Ascending aorta (tissue), 2 donors: ENCODE data around the gene RFX3. TPM values are rescaled to one million over a fixed set of nuclear protein-coding genes. Genes with fewer than 3 reads are reported as not detected.

Experiments used
- DNase-seq, 2 donors: peaks; one replicate each; pipeline ENCODE4 v3.0.0-alpha.2; 2019; ENCODE audit warnings: low spot score in 2 of 2
- H3K27ac ChIP-seq, 2 donors: fragments of 200-600 bp; sonication (generic); one replicate each; pipeline ENCODE4 v1.5.1; 2016 to 2017; ENCODE audit warnings: mild to moderate bottlenecking in 1 of 2
- H3K27me3 ChIP-seq: fragments of 200-600 bp; sonication (generic); one replicate; pipeline ENCODE4 v1.5.1; 2017
- H3K36me3 ChIP-seq, 2 donors: fragments of 200-600 bp; sonication (generic); one replicate each; pipeline ENCODE4 v1.5.1; 2016
- H3K4me1 ChIP-seq, 2 donors: fragments of 200-600 bp; sonication (generic); one replicate each; pipeline ENCODE4 v1.5.1; 2016 to 2017; ENCODE audit warnings: mild to moderate bottlenecking in 1 of 2
- H3K4me3 ChIP-seq, 2 donors: fragments of 200-600 bp; sonication (generic); one replicate each; pipeline ENCODE4 v1.5.1; 2016 to 2017; ENCODE audit warnings: mild to moderate bottlenecking in 1 of 2
- H3K9me3 ChIP-seq, 2 donors: fragments of 200-600 bp; sonication (generic); one replicate each; pipeline ENCODE4 v1.5.1; 2016
- intact Hi-C: fragments of 100-400 bp; cut with DNase I; formaldehyde crosslinking; loops from one replicate; pipeline ENCODE4 v1.15.1; 2023
- total RNA-seq: library from RNA; depleted of rRNA; stranded (reverse); fragments of >200 nt; gene quantifications from one replicate; pipeline ENCODE4 v1.1.0, GENCODE V29; 2016
- TF ChIP-seq, protein P1 (sequence below), 3 experiments: fragments of 200-600 bp in 2 of 3; fragments of 450-650 bp in 1 of 3; sonication (generic) in 2 of 3; IDR thresholded peaks; one replicate each; pipeline ENCODE4 v1.5.1; 2016 to 2019; ENCODE audit warnings: antibody characterized with exemption in 3 of 3, mild to moderate bottlenecking in 1 of 3, moderate library complexity in 1 of 3

RFX3 gene
- total RNA-seq, 1 donor from 2014 or later: 4.0 TPM

DNA sequence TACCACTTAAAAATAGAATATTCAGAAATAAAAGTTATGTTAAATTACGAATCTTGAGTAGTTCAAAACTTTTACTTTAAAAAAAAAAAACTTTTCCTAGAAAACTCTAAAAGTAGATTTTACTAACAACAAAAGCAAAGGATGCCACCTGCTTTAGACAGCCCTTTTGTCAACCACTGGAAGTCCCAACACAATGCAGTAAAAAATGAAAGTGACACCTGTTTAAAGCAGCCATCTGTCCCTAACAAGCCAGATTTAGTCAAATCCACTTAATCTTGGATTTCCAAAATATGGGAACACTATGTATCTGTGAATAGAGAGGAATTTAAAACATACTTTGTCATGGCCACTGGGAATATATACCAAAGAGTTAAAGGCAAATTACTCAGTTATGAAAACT is 3.8 kb downstream of the RFX3 start:
- H3K9me3 ChIP-seq: no peaks in the 10 kb centered on the region
- intact Hi-C loops: loop anchor here (5.0 to 10.0 kb wide), 6 partner anchors 593 to 1913 kb away; partner anchors contain the start of genes PLGRKT, PUM3 and VLDLR
- H3K27me3 ChIP-seq: no peaks in the 10 kb centered on the region
- DNase-seq: no peak
- no peaks in the 10 kb centered on the region for H3K36me3 ChIP-seq
- no peak overlapping the region for H3K4me3 ChIP-seq
- H3K27ac ChIP-seq: no peak overlapping the region
- peaks cover 0 to 11% of the 10 kb centered on the region in 2 donors for H3K4me1 ChIP-seq
- TF ChIP-seq, protein P1, sequence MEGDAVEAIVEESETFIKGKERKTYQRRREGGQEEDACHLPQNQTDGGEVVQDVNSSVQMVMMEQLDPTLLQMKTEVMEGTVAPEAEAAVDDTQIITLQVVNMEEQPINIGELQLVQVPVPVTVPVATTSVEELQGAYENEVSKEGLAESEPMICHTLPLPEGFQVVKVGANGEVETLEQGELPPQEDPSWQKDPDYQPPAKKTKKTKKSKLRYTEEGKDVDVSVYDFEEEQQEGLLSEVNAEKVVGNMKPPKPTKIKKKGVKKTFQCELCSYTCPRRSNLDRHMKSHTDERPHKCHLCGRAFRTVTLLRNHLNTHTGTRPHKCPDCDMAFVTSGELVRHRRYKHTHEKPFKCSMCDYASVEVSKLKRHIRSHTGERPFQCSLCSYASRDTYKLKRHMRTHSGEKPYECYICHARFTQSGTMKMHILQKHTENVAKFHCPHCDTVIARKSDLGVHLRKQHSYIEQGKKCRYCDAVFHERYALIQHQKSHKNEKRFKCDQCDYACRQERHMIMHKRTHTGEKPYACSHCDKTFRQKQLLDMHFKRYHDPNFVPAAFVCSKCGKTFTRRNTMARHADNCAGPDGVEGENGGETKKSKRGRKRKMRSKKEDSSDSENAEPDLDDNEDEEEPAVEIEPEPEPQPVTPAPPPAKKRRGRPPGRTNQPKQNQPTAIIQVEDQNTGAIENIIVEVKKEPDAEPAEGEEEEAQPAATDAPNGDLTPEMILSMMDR (IDR thresholded peaks at IDR 0.05): no peak

DNA sequence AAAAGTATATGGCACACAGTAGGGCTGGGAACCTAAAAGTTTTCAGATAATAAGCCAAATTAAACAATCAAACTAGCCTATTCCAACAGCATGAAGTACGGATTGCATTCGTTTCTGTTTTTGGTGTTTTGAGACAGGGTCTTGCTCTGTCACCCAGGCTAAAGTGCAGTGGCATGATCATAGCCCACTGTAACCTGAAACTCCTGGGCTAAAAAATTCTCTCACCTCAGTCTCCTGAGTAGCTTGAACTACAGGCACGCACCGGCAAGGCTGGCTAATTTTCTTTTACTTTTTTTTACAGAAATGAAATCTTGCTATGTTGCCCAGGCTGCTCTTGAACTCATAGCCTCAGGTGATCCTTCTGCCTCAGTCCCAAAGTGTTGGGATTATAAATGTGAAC is 5.2 kb downstream of the RFX3 start:
- Histone ChIP-seq H3K27ac (no peak overlapping the region), H3K36me3 (no peaks in the 10 kb centered on the region), H3K27me3 (no peaks in the 10 kb centered on the region), H3K4me1 (peaks cover 0 to 11% of the 10 kb centered on the region in 2 donors), H3K9me3 (no peaks in the 10 kb centered on the region), H3K4me3 (no peak overlapping the region)
- TF ChIP-seq, protein P1 (IDR thresholded peaks at IDR 0.05): no peak
- intact Hi-C loops: loop anchor here (5.0 to 10.0 kb wide), 6 partner anchors 594 to 1914 kb away; partner anchors contain the start of genes PLGRKT, PUM3 and VLDLR
- DNase-seq: no peak

- Histone ChIP-seq H3K36me3 (no peaks in the 10 kb centered on the region), H3K27me3 (no peaks in the 10 kb centered on the region), H3K4me3 (no peak overlapping the region), H3K27ac (no peak overlapping the region), H3K9me3 (no peaks in the 10 kb centered on the region), H3K4me1 (no peaks in the 10 kb centered on the region)
- TF ChIP-seq, protein P1 (IDR thresholded peaks at IDR 0.05): no peak
- DNase-seq: no peak
- intact Hi-C loops: no loop called here
Measured at GRCh38 chr9:3517377-3518048, 8.3 kb downstream of the RFX3 start.

- Histone ChIP-seq H3K4me3 (no peak overlapping the region), H3K27me3 (no peaks in the 10 kb centered on the region), H3K36me3 (no peaks in the 10 kb centered on the region), H3K27ac (no peak overlapping the region), H3K4me1 (no peaks in the 10 kb centered on the region), H3K9me3 (no peaks in the 10 kb centered on the region)
- intact Hi-C loops: no loop called here
- TF ChIP-seq, protein P1 (IDR thresholded peaks at IDR 0.05): no peak
- no peak for DNase-seq
Measured at GRCh38 chr9:3516667-3517330, 9.0 kb downstream of the RFX3 start.

GRCh38 chr9:3515405-3515804 is 10.4 kb downstream of the RFX3 start:
- no peak for DNase-seq
- TF ChIP-seq, protein P1 (IDR thresholded peaks at IDR 0.05): no peak
- Histone ChIP-seq H3K9me3 (no peaks in the 10 kb centered on the region), H3K4me1 (no peaks in the 10 kb centered on the region), H3K36me3 (no peaks in the 10 kb centered on the region), H3K27me3 (no peaks in the 10 kb centered on the region), H3K4me3 (no peak overlapping the region), H3K27ac (no peak overlapping the region)
- intact Hi-C loops: no loop called here
